Measurements from ENCODE around the gene ZNF587B.
"Not testable (repeated sequence)": the region's sequence is repeated elsewhere in the genome, so short reads cannot be mapped to it uniquely, and the experiment has no call there.

GRCh38 chr19:57838622-57839191, 8.6 kb downstream of the ZNF587B start:
- TF ChIP-seq CTCF (IDR thresholded peaks at IDR 0.05; ENCODE audit: insufficient read depth, low read length, poor library complexity, severe bottlenecking); EZH2phosphoT487 (conservative IDR thresholded peaks at IDR 0.05; ENCODE audit: low read length): not testable (repeated sequence)

Measured in SU-DHL-6 (cell line).